Occipital lobe (tissue), 2 donors: ENCODE measurements around the gene AFAP1. TPM values are rescaled to one million over a fixed set of nuclear protein-coding genes. Genes with fewer than 3 reads are reported as not detected.

Experiments used
- DNase-seq: peaks from one replicate; lab custom pipeline; 2025; lab: John Stamatoyannopoulos, UW
- total RNA-seq: library from RNA; depleted of rRNA; stranded (reverse); fragments of >200 nt; gene quantifications from one replicate; pipeline ENCODE4 v1.2.3, GENCODE V29; 2014

The AFAP1 gene
- total RNA-seq, 1 donor from 2014 or later = 62.2 TPM

DNA sequence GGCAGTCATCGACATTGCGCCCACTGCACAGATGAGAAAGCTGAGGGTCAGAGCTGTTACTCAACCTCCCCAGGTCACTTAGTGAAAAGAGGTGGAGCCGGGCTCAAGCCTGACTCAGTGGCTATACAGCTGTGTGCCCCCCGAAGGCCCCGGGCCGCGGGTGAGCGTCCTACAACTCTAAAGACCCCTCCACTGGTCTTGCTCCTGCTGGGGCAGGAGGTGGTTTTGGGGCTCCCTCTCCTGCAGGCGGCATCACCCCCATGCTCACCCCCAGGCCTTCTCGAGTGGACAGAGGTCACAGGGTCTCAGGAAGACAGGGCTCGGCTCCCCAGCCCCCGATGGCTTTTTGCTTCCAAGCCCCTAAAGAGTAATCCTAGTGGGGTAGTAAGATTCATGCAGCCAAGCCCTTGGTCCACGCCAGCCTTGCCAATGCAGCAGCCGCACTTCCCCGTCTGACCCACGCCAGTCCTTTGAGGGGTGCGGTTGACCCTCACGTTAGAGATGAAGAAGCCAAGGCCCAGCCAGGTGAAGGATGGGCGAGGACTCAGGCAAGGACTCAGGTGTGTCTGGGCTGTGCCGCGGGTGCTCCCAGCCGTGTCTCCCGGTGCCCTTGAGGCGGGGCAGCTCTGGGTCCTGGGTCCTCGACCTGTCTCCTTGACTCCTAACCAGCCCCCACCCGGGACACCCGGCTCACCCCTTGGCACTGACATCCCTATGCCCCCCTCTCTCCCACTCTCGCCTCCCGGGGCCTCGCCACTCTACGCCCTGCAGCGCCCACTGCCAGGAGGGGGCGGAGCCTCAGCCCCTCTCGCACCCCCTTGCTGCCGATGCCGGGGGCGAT lies 200.4 kb downstream of the AFAP1 start:
- no peak for DNase-seq

DNA sequence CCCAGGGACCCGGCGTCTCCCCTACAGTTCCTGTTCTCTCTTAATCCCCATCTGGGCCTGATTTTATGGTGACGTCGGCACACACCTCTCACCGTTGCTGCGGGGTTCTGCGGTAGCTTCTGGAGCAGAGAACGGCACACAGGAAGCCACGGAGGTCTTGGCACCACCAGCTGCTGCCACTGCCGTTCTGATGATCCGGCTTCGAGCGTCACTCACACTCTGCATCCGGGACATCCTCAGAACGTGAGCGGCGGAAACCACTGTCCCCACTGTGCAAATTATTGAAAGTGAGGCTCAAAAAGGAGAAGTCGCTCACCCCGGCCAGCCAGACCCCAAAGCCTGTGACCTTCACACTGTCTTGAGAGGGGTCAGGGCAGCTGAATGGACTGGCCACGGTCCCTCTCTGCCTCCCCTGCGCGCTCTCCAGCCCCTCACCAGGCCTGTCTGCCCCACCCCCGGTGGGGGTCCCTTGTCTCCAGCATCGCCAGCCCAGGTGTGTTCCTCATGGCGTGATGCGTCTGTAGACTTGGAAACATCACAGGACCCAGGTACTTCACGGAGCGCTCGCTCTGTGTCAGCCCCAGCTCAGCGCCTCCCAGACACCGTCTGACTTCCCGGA lies 201.1 kb downstream of the AFAP1 start:
- DNase-seq = no peak

- no peak for DNase-seq
Observed at GRCh38 chr4:7737752-7738457, 201.8 kb downstream of the AFAP1 start.

GRCh38 chr4:7737268-7737645 lies 202.4 kb downstream of the AFAP1 start:
- no peak for DNase-seq

- no peak for DNase-seq
Observed at GRCh38 chr4:7736436-7737267, 203.0 kb downstream of the AFAP1 start.

DNA sequence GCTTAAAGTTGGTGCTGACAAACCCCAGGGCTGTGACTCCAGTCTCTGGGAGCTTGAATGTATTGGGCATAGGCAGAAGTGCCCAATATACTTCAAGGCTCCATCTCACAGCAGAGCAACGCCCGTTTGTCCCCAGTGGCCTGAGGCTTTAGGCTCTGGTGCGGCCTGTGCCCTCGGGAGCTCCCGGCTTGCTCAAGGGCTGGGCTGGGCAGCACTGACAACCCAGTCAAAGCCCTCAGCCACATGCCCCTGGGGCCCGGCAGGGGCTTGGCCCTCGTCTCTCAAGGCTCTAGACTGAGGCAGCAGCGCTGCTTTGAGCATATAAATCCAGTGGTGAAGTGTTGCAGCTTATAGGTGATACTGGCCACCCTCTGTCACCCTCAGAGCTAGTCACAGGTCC lies 203.7 kb downstream of the AFAP1 start:
- DNase-seq = no peak

GRCh38 chr4:7735395-7735794 lies 204.3 kb downstream of the AFAP1 start:
- no peak for DNase-seq

DNA sequence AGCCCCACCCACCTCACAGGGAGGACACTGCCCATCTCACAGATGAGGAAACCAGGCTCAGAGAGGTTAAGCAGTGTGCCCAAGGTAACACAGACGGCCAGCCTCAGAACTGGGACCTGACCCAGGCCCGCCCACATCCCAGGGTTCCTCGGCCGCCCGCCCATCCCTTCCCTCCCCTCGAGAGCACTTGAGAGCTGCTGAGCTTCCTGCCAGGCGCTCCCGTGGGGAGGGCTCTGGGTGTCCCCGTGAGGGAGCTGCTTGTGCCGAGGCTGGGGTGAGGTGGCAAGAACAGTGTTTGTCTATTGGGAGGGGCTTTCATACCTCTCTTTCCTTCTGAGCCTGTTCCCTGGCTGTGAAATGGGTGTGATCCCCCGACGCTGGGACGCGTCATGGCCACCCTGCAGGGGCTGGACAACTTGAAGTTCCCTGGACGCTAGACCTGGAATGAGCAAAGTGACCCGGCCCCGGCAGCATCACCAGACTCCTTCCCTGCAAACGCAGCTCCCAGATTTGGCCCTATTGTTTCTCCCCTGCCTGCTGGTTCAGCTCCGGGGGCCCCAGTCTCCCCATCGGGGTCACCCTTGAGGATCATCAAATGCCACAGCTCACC lies 204.9 kb downstream of the AFAP1 start:
- no peak for DNase-seq

GRCh38 chr4:7733801-7734650 lies 205.6 kb downstream of the AFAP1 start:
- no peak for DNase-seq

DNA sequence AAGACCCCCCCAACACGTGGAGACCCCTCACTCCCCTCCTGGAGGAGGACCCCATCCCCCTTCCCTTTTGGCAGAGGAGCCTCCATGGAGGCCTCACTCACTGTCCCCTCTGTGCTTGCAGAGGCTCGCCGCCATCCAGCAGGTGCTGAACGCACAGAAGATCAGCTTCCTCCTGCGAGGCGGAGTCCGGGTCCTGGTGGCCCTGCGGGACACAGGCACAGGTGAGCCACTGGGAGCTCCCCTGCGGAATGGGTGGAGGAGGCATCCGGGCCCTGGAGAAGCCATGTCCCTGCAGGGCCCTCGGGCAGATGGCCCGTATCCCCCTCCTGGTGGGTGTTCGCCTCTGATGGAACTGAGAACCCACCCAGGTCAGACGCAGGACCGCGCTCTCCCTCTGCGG lies 206.5 kb downstream of the AFAP1 start:
- DNase-seq = no peak

- DNase-seq = no peak
Observed at GRCh38 chr4:7732263-7732662, 207.4 kb downstream of the AFAP1 start.

GRCh38 chr4:7731437-7731836 lies 208.2 kb downstream of the AFAP1 start:
- no peak for DNase-seq

- DNase-seq = no peak
Observed at GRCh38 chr4:7727749-7728148, 211.9 kb downstream of the AFAP1 start.

GRCh38 chr4:7726665-7727413 lies 212.8 kb downstream of the AFAP1 start:
- DNase-seq = no peak

- DNase-seq = no peak
Observed at GRCh38 chr4:7725951-7726350, 213.7 kb downstream of the AFAP1 start.

DNA sequence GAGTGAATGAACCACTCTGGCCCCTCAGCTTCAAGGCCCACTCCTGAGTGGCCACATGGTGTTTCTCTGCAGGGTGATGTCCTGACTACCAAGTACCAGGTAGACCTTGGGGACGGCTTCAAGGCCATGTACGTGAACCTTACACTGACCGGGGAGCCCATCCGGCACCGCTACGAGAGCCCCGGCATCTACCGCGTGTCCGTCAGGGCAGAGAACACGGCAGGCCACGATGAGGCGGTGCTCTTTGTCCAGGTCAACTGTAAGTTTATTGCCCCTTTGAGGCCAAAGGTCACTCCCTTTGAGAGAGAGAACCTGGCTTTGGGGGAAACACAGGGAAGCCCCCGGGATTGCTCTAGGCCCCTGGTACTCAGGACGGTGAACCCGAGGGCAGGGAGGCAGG lies 216.0 kb downstream of the AFAP1 start:
- DNase-seq = no peak

- DNase-seq = no peak
Observed at GRCh38 chr4:7722766-7723387, 216.8 kb downstream of the AFAP1 start.

GRCh38 chr4:7721984-7722551 lies 217.6 kb downstream of the AFAP1 start:
- no peak for DNase-seq
